ENCODE results near the gene ACR.
"Not testable (repeated sequence)": the region's sequence is repeated elsewhere in the genome, so short reads cannot be mapped to it uniquely, and the experiment has no call there.

Gene ACR

DNA sequence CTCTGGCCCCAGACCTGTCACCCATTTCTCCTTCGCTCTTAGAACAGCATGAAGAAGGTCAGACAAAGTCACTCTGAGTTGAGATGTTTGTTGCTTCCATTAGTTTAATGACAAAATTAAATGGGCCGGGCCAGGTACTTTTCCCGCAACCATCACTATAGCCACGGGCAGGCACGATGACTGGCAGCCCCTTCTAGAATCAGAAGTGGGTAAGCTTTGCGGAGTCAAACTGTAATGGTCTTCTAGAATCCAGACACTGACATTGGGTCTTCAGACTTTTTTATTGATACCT lies 2.3 kb upstream of the ACR start:
- CTCF ChIA-PET, result no interaction called here
- POLR2A ChIA-PET, result no interaction called here
- TF ChIP-seq, protein P1, sequence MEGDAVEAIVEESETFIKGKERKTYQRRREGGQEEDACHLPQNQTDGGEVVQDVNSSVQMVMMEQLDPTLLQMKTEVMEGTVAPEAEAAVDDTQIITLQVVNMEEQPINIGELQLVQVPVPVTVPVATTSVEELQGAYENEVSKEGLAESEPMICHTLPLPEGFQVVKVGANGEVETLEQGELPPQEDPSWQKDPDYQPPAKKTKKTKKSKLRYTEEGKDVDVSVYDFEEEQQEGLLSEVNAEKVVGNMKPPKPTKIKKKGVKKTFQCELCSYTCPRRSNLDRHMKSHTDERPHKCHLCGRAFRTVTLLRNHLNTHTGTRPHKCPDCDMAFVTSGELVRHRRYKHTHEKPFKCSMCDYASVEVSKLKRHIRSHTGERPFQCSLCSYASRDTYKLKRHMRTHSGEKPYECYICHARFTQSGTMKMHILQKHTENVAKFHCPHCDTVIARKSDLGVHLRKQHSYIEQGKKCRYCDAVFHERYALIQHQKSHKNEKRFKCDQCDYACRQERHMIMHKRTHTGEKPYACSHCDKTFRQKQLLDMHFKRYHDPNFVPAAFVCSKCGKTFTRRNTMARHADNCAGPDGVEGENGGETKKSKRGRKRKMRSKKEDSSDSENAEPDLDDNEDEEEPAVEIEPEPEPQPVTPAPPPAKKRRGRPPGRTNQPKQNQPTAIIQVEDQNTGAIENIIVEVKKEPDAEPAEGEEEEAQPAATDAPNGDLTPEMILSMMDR (IDR thresholded peaks at IDR 0.05; ENCODE audit: control extremely low read depth, extremely low read depth, low read depth, missing control alignments), result no peak
- DNase-seq (ENCODE audit: extremely low spot score), result no peak

DNA sequence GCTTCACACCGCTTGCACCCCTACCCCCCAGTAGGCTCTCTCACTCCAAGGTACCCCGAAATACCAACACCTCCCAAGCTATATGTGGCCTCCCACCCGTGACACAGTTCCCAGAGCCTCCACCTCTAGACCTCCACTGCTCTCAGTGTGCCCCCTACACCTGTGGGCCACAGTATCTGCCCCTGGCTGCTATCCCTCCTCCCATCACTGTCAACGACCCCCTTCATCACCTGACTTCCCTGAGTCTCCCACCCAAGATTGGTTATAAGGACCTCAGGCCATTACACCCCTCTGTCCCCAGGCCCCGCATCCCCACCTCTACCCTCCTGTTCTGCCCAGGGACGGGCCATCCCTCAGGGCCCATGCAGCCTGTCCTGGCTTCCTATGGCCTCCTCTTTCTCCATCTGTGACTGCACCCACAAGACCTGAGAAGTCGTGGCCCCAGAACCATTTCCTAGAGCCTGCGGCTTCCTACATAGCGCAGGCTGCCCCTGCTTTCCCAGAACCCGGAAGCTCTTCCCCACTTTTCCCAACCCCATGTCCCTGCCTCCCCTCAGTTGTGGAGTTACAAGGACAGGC lies 734 bp downstream of the ACR start:
- TF ChIP-seq, protein P1 (IDR thresholded peaks at IDR 0.05; ENCODE audit: control extremely low read depth, extremely low read depth, low read depth, missing control alignments), result no peak
- CTCF ChIA-PET, result no interaction called here

DNA sequence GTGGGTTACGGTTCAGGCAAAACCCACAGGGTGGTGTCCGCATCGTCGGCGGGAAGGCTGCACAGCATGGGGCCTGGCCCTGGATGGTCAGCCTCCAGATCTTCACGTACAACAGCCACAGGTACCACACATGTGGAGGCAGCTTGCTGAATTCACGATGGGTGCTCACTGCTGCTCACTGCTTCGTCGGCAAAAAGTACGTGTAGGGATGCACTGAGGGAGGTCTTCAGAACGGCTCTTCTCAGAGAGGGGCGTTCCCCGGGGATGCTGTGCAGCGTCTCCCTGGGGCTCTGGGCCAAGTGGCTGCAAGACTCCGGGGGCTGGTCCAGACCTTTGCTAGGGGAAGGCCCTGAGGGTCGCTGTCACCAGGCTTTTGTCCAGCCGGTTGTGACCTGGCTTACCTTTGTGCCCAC lies 1.3 kb downstream of the ACR start:
- CTCF ChIA-PET, result interaction anchor here (1.4 kb wide), 1 partner anchor 48 kb away, joined by 3 read pairs; no protein-coding TSS in a partner anchor

More for the DNA sequence above, 734 bp downstream of the ACR start:
- no peak for DNase-seq (ENCODE audit: extremely low spot score)
- POLR2A ChIA-PET, result no interaction called here

DNA sequence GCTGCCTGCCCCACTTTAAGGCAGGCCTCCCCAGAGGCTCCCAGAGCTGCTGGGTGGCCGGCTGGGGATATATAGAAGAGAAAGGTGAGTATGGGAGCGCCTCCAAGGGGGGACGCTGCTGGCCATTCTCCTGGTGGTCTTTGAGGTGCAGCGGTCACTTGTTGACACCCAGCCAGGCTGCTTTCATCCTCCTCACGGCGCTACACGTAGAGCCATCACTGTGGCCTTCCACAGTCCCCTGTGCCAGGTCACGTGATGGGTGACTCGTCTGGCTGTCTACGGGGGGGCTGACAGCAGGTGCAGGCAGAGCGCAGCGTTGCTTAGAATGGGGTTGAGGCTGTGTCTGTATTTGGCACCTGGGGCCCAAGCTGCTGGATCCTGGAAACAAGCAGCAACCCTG lies 1.9 kb downstream of the ACR start:
- ChIA-PET POLR2A (no interaction called here), CTCF (interaction anchor here (1.4 kb wide), 1 partner anchor 49 kb away, joined by 3 read pairs; no protein-coding TSS in a partner anchor)
- TF ChIP-seq, protein P1 (IDR thresholded peaks at IDR 0.05; ENCODE audit: control extremely low read depth, extremely low read depth, low read depth, missing control alignments), result no peak
- no peak for DNase-seq (ENCODE audit: extremely low spot score)

More for the DNA sequence above, 1.3 kb downstream of the ACR start:
- DNase-seq (ENCODE audit: extremely low spot score), result no peak
- TF ChIP-seq, protein P1 (IDR thresholded peaks at IDR 0.05; ENCODE audit: control extremely low read depth, extremely low read depth, low read depth, missing control alignments), result no peak
- POLR2A ChIA-PET, result no interaction called here

DNA sequence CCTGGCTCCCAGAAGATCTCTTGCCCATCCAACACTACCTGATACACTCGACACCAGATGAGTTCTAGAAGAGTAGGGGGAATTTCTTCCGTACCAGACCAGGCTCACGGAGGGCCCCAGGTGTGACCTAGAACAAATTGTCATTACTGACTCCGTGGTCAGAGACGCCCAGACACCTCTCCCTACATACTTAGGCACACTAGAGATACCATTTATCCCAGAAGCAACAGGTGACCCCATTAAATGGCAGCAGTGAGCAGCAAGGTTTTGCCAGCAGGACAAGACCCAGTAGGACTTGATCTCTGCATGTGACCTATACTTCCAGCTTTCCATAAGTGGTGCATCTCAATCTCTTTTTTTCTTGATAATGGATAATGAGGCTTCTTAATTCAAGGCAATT lies 2.7 kb downstream of the ACR start:
- DNase-seq (ENCODE audit: extremely low spot score); POLR2A ChIA-PET: not testable (repeated sequence)
- CTCF ChIA-PET, result interaction anchor here (1.4 kb wide), 1 partner anchor 49 kb away, joined by 3 read pairs; no protein-coding TSS in a partner anchor

DNA sequence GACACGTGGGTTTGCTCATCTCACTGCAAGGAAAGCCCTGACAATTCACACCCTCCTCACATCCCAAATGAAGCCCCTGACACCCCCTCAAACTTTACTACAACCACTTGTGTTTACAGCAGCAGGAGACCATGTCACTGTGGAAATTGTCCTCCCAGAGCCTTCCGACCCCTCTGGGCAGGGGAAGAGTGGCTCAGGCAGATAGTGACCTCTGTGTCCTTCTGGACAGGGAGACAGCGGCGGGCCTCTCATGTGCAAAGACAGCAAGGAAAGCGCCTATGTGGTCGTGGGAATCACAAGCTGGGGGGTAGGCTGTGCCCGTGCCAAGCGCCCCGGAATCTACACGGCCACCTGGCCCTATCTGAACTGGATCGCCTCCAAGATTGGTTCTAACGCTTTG lies 6.4 kb downstream of the ACR start:
- POLR2A ChIA-PET, CTCF ChIA-PET: not testable (repeated sequence)

DNA sequence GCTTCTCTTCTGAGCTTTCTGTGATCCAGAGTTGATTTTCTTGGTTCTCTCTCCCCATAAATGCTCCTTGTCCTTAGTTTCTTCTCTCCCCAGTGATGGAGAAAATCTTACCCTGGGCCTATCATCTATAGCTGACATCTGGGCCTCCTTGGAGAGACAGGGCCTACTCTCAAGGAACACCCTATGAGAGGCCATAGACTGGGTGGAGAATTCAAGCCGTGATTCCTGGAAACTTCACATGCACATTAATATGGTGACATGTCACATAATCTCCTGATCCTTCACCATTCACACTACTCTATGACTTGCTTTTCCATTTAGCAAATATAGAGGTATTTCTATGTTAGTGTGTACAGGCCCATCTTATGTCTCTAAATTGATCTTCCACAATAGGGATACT lies 9.5 kb downstream of the ACR start:
- CTCF ChIA-PET, POLR2A ChIA-PET: not testable (repeated sequence)

More for the DNA sequence above, 6.4 kb downstream of the ACR start:
- DNase-seq (ENCODE audit: extremely low spot score), result not testable (repeated sequence)

DNA sequence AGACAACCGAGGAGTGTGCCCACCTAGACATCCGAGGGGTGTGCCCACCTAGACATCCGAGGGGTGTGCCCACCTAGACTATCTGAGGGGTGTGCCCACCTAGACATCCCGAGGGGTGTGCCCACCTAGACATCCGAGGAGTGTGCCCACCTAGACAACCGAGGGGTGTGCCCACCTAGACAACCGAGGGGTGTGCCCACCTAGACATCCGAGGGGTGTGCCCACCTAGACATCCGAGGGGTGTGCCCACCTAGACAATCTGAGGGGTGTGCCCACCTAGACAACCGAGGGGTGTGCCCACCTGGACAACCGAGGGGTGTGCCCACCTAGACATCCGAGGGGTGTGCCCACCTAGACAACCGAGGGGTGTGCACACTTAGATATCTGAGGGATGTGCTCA lies 10.6 kb downstream of the ACR start:
- DNase-seq (ENCODE audit: extremely low spot score); CTCF ChIA-PET; POLR2A ChIA-PET: not testable (repeated sequence)

More for the DNA sequence above, 9.5 kb downstream of the ACR start:
- not testable (repeated sequence) for DNase-seq (ENCODE audit: extremely low spot score)

DNA sequence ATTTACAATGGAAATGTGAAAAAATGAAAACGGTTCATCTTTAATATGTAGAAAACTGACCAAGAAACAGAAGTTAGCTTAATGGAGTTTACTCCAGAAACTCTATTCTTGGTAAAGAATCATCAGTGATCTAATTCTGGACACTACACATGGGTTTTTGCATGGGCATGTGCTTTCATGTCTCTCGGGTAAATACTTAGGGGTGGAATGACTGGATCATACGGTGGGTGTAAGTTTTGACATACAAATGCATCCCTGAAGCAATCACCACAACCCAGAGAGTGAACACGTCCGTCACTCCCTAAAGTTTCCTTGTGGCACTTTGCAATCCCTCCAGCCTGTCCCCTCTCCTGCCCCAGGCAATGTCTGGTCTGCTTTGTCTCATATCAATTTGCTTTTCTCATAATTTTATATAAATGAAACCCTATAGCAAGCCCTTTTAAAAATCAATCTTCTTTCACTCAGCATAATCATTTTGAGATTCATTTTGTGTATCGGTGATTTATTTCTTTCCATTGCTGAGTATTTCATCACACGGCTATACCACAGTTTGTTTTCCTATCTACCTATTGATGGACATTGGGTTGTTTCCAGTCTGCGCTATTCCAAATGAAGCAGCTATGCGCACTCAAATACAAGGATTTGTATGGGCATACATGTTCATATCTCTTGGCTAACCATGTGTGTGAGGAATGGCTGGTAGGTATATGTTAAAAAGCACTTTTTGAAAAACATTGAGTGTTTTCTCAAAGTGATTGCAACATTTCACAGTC lies 11.5 kb downstream of the ACR start:
- POLR2A ChIA-PET; CTCF ChIA-PET; DNase-seq (ENCODE audit: extremely low spot score): not testable (repeated sequence)

DNA sequence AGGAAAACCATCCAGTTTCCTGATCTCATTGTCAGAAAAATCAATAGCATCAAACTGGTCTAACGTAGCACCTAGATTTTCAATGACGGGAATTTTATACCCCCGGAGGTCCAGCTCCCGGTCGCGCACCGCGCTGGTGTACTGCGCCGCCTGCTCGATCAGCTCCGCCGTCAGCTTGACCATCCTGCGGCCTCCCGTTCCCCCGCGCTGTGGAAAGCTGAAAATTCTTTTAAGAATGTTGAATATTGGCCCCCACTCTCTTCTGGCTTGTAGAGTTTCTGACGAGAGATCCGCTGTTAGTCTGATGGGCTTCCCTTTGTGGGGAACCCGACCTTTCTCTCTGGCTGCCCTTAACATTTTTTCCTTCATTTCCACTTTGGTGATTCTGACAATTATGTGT lies 17.2 kb downstream of the ACR start:
- CTCF ChIA-PET; DNase-seq (ENCODE audit: extremely low spot score); POLR2A ChIA-PET: not testable (repeated sequence)

DNA sequence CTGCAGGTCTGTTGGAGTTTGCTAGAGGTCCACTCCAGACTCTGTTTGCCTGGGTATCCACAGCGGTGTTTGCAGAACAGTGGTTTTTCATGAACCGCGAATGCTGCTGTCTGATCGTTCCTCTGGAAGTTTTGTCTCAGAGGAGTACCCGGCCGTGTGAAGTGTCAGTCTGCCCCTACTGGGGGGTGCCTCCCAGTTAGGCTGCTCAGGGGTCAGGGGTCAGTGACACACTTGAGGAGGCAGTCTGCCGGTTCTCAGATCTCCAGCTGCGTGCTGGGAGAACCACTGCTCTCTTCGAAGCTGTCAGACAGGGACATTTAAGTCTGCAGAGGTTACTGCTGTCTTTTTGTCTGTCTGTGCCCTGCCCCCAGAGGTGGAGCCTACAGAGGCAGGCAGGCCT lies 18.4 kb downstream of the ACR start:
- POLR2A ChIA-PET; CTCF ChIA-PET; DNase-seq (ENCODE audit: extremely low spot score): not testable (repeated sequence)
